DND-41 (cell line): ENCODE data around the gene MAD2L1BP.

ENCODE experiments used
- EZH2 ChIP-seq: IDR thresholded peaks from 3 replicates; pipeline ENCODE4 v1.6.1; 2012; ENCODE audit warnings: borderline replicate concordance, low read depth, mild to moderate bottlenecking, moderate library complexity, low read length, inconsistent platforms; ENCODE audit not compliant: severe bottlenecking
- TF ChIP-seq, protein P1 (sequence below): IDR thresholded peaks from 2 replicates; pipeline ENCODE4 v1.5.1; 2012; ENCODE audit warnings: borderline replicate concordance, low read length, moderate library complexity, mild to moderate bottlenecking; ENCODE audit not compliant: poor library complexity, severe bottlenecking; ENCODE audit errors: extremely low read depth

DNA sequence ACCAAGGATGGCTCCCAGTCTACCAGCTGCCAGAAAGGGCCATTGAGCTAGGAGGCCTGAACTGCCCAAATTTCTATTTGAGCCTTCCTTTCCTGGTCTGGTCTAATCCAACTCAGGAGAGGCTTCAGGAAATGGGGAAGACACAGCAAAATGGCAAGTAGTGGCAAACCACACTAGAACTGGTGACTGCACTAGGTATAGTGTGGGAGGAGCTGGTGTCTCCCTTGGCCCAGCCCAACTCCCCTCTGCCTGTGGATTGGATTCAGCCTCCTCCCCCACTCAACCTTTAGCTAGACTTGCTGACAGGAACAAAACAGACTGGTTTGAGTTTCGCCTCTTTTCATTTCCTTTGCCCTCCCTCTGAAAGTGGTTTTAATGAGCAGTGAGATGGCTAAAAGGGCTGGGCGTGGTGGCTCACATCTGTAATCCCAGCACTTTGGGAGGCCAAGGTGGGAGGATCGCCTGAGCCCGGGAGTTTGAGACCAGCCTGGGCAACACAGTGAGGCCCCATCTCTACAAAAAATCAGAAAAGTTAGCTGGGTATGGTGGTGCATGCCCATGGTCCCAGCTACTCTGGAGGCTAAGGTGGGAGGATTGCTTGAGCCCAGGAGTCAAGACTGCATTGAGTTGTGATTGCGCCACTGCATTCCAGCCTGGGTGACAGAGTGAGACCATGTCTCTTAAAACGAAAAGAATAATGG, 34.4 kb downstream of the MAD2L1BP start:
- TF ChIP-seq, protein P1, sequence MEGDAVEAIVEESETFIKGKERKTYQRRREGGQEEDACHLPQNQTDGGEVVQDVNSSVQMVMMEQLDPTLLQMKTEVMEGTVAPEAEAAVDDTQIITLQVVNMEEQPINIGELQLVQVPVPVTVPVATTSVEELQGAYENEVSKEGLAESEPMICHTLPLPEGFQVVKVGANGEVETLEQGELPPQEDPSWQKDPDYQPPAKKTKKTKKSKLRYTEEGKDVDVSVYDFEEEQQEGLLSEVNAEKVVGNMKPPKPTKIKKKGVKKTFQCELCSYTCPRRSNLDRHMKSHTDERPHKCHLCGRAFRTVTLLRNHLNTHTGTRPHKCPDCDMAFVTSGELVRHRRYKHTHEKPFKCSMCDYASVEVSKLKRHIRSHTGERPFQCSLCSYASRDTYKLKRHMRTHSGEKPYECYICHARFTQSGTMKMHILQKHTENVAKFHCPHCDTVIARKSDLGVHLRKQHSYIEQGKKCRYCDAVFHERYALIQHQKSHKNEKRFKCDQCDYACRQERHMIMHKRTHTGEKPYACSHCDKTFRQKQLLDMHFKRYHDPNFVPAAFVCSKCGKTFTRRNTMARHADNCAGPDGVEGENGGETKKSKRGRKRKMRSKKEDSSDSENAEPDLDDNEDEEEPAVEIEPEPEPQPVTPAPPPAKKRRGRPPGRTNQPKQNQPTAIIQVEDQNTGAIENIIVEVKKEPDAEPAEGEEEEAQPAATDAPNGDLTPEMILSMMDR, result no peak
- no peak for TF ChIP-seq EZH2
